Right ventricle myocardium inferior (tissue), 1 donor: ENCODE results near the gene GCH1. TPM values are rescaled to one million over a fixed set of nuclear protein-coding genes. Genes with fewer than 3 reads are reported as not detected.
"Not testable (repeated sequence)": the region's sequence is repeated elsewhere in the genome, so short reads cannot be mapped to it uniquely, and the experiment has no call there.

Experiments
- ATAC-seq: fragments of 200-7000 bp; cut with Tn5 transposase; one replicate; pipeline ENCODE4 v1.9.1; 2020; ENCODE audit warnings: mild to moderate bottlenecking, moderate library complexity
- DNase-seq: peaks from one replicate; pipeline ENCODE4 v3.0.0; 2021; ENCODE audit errors: missing footprints
- intact Hi-C: fragments of 100-400 bp; cut with DNase I; formaldehyde crosslinking; loops from one replicate; pipeline ENCODE4 v1.11.0; 2022
- total RNA-seq: library from RNA; stranded (reverse); fragmentation: NEBNext Ultra II Directional; extraction: Animal tissue kit (Norgen Biotek cat#: 25700); gene quantifications from one replicate; pipeline ENCODE4 v1.2.1, GENCODE V29; 2021
- donor health status: DM: no; HTN: yes; CAD: no; lungs with severe emphysema.

GCH1 gene
- total RNA-seq, 1 donor from 2014 or later: 2.4 TPM

DNA sequence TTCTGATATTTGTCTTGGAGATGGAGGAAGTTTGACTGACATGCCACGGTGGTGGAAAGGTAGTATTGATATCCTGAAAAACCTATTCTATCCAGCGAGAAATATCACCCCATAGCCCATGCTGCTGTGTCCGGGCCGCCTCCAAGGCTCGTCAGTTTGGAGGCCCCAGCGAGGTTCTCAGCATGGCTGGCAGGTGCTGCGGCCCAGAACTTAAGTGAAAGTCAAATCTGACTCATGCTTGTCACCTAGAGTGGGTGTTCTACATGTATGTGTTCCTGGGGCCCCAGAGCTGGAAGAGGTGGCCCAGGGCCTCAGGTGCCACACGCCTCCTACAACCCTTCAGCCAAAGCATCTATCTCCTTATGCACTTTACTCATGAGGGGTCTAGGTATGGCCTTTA lies 92.9 kb downstream of the GCH1 start:
- no peak for DNase-seq
- intact Hi-C loops: loop anchor here (10.0 kb wide), 1 partner anchor 85 kb away; no protein-coding TSS in a partner anchor

DNA sequence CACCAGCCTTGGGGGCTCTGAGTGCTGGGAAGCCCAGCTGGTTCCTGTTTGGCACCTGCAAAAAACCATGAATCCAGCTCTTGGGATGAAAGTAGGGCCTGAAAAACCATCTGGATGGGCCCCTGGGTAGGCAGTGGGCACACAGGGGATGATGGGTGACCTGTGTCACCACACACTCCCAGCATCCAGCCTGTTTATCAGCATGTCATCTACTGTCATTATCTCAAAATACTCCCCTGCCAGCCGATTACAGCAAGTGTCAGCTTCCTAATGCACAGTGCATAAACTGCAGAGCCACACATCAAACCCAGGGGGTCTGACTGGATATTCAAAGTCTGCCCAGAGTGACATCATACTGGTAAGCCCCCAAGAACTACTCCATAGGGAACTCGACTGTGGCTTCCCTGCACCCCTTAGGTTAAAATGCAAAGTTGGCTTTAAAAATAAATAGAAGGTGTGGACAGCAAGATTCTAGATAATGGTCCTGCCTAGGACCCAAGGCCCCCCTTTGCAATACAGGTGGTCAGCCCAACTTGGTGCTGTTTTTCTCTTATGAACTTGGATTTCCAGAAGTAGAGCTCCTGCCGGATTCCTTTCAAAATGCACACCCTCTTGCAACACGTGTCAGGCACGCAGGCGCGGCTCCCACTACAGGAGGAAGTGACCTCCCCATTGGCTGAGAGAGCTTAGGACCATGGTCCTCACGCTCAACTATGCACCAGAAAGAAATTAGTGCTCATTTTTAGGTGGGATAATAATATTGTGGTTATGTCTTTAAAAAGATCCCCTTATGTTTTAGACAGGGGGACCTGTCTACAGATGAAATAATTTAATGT lies 94.1 kb downstream of the GCH1 start:
- DNase-seq: no peak
- no peak for ATAC-seq
- intact Hi-C loops: loop anchor here (10.0 kb wide), 1 partner anchor 86 kb away; no protein-coding TSS in a partner anchor

More for the DNA sequence above, 92.9 kb downstream of the GCH1 start:
- ATAC-seq: no peak

DNA sequence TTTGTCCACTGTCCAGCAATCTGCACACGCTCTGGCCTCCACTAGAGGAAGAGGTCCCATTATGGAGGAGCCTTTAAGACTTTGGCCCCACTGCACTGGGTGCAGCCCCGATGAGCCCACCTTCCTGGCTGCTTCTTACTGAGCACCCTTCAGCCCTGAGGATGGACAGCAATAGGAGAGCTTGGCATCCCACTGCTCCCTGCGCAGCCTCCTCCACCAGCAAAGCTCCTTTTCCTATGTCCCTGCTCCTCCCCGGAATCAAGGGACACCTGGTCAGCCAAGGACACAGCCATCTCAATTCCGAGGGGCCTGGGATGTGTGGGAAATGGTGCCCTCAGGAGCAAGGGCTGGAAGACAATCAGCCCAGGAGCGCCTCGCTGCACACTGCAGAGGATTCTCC lies 94.7 kb downstream of the GCH1 start:
- intact Hi-C loops: loop anchor here (10.0 kb wide), 1 partner anchor 87 kb away; no protein-coding TSS in a partner anchor
- ATAC-seq (no peak), DNase-seq (no peak)

DNA sequence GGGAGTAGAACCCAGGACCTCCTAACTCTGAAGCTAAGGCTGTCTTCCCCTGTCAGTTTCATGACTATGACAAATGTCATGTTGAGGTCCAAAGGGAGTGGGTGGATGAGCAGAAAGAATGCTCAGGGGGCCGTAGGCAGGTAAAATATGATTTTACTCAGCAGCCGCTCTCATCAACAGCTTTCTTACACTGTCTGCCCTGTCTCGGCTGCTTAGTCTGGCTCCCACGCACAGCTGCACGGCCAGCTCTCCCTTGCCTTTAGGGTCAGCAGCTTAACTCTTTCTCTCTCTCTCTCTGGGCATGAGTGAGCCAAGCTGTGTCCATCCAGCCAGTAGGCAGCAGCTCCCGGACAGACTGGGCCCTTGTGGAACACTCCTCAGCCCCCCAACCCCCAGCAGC lies 95.2 kb downstream of the GCH1 start:
- DNase-seq (no peak), ATAC-seq (no peak)
- intact Hi-C loops: loop anchor here (10.0 kb wide), 1 partner anchor 87 kb away; no protein-coding TSS in a partner anchor

GRCh38 chr14:54806616-54807015 lies 96.0 kb downstream of the GCH1 start:
- ATAC-seq (no peak), DNase-seq (no peak)
- intact Hi-C loops: loop anchor here (1.0 to 10.0 kb wide), 2 partner anchors 88 to 242 kb away; no protein-coding TSS in a partner anchor

- ATAC-seq (peak; percentile 92), DNase-seq (peak; percentile 89)
- intact Hi-C loops: loop anchor here (1.0 to 10.0 kb wide), 3 partner anchors 33 to 241 kb away; no protein-coding TSS in a partner anchor
These were observed 96.9 kb downstream of the GCH1 start for GRCh38 chr14:54805445-54806322.

- no peak for DNase-seq
- intact Hi-C loops: loop anchor here (2.0 to 10.0 kb wide), 2 partner anchors 32 to 90 kb away; no protein-coding TSS in a partner anchor
- ATAC-seq: no peak
These were observed 97.6 kb downstream of the GCH1 start for GRCh38 chr14:54805070-54805444.

DNA sequence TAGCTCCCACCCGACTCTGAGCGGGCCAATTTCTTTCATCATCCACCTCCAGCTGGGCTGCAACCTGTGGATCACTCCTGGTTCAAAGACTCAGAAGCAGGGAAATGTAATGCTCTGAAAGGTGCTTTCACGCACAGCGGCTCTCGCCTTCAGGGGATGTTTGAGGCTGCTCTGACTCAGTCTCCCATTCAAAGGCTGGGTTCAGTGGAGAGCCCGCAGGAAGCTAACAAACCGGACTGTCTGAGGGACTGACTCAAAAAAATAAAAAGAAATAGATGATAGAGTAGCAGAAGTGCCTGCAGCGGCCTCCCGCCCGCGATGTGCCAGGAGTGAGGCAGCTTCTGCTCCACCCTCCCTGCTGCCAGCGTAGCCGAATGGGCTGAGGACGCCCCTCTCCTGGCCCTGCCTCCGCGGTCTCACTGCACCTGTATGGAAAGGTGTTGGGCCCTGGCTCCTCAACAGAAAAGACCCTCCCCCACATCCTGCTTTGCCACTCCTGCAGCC lies 98.0 kb downstream of the GCH1 start:
- DNase-seq (no peak), ATAC-seq (no peak)
- intact Hi-C loops: loop anchor here (2.0 to 10.0 kb wide), 2 partner anchors 32 to 90 kb away; no protein-coding TSS in a partner anchor

DNA sequence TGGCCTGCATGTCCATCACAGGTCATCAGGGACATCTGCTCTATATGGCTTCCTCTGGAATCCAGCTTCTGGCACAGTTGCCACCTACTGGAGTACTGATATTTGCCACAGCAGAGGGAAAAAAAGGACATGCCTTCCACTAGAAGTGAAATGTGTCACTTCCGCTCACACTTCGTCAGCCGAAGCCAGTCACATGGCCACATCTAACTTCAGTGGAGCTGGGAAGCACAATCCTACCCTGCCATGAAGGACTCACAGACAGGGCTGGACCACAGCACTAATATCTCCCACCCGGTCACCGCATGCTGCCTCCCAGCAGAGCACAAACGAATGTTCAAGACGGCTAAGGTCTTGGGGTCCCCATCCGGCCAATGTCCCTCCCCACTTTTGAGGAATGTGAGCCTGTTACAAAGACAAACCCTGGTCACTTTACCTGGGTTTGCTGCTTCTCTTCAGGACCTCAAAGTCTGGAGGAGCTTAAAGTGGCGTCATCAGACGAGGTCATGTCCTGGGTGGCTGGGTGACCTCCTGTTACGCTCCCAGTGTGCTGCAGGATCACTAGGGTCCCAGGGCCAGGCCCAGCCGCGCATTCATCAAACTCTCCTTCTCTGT lies 98.6 kb downstream of the GCH1 start:
- no peak for ATAC-seq
- intact Hi-C loops: loop anchor here (2.0 to 10.0 kb wide), 2 partner anchors 31 to 91 kb away; no protein-coding TSS in a partner anchor

DNA sequence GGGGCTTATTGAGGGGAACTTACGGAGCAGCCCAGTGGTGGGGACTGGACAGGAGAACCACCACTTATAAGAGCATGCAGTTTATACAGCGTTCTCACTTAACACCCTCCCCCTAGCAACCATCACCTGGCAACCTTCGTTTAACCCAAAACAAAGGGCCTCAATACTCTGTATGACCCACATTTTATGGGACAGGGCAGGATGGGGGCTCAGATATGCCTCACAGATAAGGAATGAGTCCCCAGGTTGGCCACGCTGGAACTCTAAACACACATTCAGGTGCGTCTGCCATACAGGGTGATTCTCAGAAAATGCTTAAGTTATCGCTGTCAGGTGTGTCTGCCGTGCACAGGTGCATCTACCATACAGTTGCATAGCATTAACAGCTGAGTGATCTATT lies 99.2 kb downstream of the GCH1 start:
- DNase-seq: no peak
- ATAC-seq: no peak
- intact Hi-C loops: loop anchor here (10.0 kb wide), 1 partner anchor 91 kb away; no protein-coding TSS in a partner anchor

More for the DNA sequence above, 98.6 kb downstream of the GCH1 start:
- no peak for DNase-seq

GRCh38 chr14:54801482-54801881 lies 101.1 kb downstream of the GCH1 start:
- intact Hi-C loops: loop anchor here (10.0 kb wide), 1 partner anchor 93 kb away; no protein-coding TSS in a partner anchor

DNA sequence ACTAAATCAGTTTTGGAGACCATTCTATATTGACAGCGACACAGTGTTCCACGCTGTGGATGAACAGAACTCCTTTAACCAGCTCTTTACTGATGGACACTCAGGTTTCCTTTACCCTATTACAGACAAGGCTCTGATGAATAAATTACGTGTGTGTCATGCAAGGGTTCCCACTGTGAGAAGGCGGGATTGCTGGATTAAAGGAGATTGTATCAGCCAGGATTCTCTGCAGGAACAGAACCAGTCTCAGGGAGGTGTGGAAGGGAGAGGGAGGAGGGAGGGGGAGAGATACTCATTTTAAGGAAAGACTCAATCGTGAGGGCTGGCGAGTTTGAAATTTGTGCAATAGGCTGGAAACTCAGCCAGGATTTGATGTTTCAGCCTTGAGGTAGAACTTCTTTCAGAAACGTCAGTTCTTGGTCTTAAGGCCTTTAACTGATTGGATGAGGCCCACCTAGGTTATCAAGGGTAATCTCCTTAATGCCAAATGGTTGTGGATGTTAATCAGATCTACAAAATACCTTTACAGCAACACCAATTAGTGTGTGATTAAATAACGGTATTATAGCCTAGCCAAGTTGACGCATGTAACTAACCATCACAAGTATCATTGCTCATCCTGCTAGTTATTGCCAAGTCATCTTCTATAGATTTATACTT lies 104.0 kb downstream of the GCH1 start:
- no peak for ATAC-seq
- DNase-seq: no peak
- intact Hi-C loops: no loop called here

More at GRCh38 chr14:54801482-54801881, 101.1 kb downstream of the GCH1 start:
- DNase-seq, ATAC-seq: not testable (repeated sequence)

DNA sequence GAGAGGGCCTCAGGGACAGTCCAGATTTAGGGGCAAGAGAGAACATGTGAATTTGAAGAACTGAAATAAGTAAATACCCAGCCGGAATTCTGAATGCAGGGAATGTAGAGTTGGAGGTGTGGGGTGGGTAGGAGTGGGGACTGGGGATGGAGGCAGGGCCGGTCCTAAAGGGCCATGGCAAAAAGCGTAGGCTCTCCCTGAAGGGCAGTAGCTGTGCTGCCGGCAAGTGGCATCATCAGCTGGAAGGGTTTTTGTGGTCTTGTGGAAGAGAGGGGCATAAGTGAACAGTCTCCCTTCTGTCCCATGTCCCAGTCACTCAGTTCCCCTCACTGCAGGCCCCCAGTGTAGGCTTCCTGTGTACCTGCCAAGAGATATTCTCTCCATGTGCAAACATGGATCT lies 104.6 kb downstream of the GCH1 start:
- intact Hi-C loops: no loop called here
- ATAC-seq (no peak), DNase-seq (no peak)

- ATAC-seq (no peak), DNase-seq (no peak)
- intact Hi-C loops: no loop called here
These were observed 105.1 kb downstream of the GCH1 start for GRCh38 chr14:54797556-54797955.

DNA sequence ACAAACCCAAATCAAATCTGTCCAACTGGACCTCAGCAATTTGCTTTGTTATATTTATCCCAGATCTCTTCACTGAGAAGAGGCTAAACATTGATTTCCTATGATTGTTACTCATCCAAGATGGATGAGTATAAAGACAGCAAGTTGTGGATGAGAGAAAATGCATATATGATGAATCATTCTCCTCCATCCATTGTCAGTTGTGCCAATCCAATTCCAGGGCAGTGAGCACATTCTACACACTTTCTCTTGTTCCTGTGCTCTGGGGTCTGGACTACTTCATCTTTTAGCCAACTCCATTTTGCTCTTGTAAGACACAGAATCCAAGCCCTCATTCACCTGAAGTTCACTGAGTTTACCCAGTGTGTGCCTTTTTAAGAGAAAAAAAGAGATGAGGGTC lies 105.7 kb downstream of the GCH1 start:
- intact Hi-C loops: no loop called here
- ATAC-seq (no peak), DNase-seq (no peak)

GRCh38 chr14:54794796-54795195 lies 107.8 kb downstream of the GCH1 start:
- DNase-seq (no peak), ATAC-seq (no peak)
- intact Hi-C loops: no loop called here

- intact Hi-C loops: no loop called here
- no peak for DNase-seq
These were observed 108.5 kb downstream of the GCH1 start for GRCh38 chr14:54794159-54794558.

GRCh38 chr14:54792288-54792687 lies 110.3 kb downstream of the GCH1 start:
- ATAC-seq (no peak), DNase-seq (no peak)
- intact Hi-C loops: no loop called here

More at GRCh38 chr14:54794159-54794558, 108.5 kb downstream of the GCH1 start:
- no peak for ATAC-seq
